GM12874 (cell line): Measurements from ENCODE around the gene RNASE1.

Experiments
- CTCF ChIP-seq: IDR thresholded peaks from 2 replicates; pipeline ENCODE4 v1.5.1; 2011; ENCODE audit warnings: low read depth, mild to moderate bottlenecking, control low read depth, low read length, moderate library complexity; ENCODE audit not compliant: insufficient read depth

The RNASE1 gene

GRCh38 chr14:20754308-20754707, 48.3 kb downstream of the RNASE1 start:
- TF ChIP-seq CTCF = no peak

- no peak for TF ChIP-seq CTCF
Measured at GRCh38 chr14:20751963-20752562, 50.6 kb downstream of the RNASE1 start.
